ENCODE results near the gene EMCN. TPM values are rescaled to one million over a fixed set of nuclear protein-coding genes. Genes with fewer than 3 reads are reported as not detected.

EMCN gene
- total RNA-seq, 4 donors from 2014 or later: 13.2 to 32.0 (median 21.9) TPM

DNA sequence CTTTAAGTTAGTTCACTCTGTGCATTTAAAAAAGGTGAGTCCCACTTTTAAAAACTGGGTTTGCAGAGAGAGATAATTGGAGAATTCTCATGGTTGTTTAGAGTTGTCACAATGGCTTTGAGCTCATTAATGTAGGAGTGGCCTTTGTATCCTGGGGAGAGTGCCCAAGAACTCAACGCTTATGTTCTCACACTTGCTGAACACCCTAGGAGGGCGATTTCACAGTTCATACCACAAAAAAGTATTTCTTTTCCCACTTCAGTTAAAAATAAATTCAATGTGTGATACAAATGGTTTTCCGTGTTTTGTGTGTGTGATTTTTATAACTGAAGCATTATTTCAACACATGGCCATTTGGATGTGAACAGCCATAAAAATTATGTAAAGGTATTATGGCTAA lies 8.4 kb downstream of the EMCN start:
- H3K4me3 ChIP-seq: no peak overlapping the region
- 73 to 74% methylated on average over 3 of the region's 3 CpGs for WGBS, 2 donors
- H3K36me3 ChIP-seq: no peaks in the 10 kb centered on the region
- H3K4me1 ChIP-seq: no peaks in the 10 kb centered on the region
- no peak for DNase-seq (ENCODE audit: low spot score in 2 of 2)
- TF ChIP-seq POLR2A (IDR thresholded peaks at IDR 0.05): no peak
- no peak for TF ChIP-seq EP300 (IDR thresholded peaks at IDR 0.05)
- TF ChIP-seq, protein P1, sequence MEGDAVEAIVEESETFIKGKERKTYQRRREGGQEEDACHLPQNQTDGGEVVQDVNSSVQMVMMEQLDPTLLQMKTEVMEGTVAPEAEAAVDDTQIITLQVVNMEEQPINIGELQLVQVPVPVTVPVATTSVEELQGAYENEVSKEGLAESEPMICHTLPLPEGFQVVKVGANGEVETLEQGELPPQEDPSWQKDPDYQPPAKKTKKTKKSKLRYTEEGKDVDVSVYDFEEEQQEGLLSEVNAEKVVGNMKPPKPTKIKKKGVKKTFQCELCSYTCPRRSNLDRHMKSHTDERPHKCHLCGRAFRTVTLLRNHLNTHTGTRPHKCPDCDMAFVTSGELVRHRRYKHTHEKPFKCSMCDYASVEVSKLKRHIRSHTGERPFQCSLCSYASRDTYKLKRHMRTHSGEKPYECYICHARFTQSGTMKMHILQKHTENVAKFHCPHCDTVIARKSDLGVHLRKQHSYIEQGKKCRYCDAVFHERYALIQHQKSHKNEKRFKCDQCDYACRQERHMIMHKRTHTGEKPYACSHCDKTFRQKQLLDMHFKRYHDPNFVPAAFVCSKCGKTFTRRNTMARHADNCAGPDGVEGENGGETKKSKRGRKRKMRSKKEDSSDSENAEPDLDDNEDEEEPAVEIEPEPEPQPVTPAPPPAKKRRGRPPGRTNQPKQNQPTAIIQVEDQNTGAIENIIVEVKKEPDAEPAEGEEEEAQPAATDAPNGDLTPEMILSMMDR (IDR thresholded peaks at IDR 0.05): no peak
- no peak overlapping the region for H3K27ac ChIP-seq
- no peaks in the 10 kb centered on the region for H3K9me3 ChIP-seq
- H3K27me3 ChIP-seq: no peaks in the 10 kb centered on the region

GRCh38 chr4:100508691-100509090 lies 9.1 kb downstream of the EMCN start:
- Histone ChIP-seq H3K27ac (no peak overlapping the region), H3K4me1 (no peaks in the 10 kb centered on the region), H3K27me3 (no peaks in the 10 kb centered on the region), H3K4me3 (no peak overlapping the region), H3K9me3 (no peaks in the 10 kb centered on the region), H3K36me3 (no peaks in the 10 kb centered on the region)
- TF ChIP-seq, protein P1 (IDR thresholded peaks at IDR 0.05): no peak
- TF ChIP-seq POLR2A (IDR thresholded peaks at IDR 0.05) (no peak), EP300 (IDR thresholded peaks at IDR 0.05) (no peak)
- WGBS, 2 donors: 39 to 52% methylated on average over 3 of the region's 3 CpGs
- DNase-seq (ENCODE audit: low spot score in 2 of 2): no peak

DNA sequence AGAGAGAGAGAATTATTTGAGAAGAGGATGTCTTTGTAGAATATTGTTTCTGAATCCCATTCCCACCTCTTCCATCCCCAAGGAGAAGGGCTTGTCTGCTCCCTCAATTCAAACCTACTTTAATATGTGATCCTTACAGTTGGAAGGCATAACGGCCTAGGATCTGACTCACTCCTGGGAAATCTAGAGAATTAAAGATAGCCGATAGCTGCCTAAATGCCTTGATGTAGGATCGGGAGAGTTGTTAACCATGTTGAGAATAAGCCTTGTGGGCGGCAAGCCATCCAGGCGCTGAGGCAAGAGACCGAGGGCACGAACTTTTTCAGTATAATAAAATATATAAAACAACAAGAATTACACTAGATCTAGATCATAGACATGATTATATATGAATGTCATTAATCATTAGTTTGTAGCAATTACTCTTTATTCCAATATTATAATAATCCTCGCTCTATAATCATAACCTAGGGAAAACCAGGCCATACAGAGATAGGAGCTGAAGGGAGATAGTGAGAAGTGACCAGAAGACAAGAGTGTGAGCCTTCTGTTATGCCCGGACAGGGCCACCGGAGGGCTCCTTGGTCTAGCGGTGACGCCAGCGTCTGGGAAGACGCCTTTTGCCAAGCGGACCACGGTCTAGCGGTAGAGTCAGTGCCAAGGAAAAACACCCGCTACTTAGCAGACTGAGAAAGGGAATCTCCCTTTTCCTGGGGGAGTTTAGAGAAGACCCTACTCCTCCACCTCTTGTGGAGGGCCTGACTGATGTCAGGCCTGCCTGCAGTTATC lies 13.5 kb downstream of the EMCN start:
- Histone ChIP-seq H3K4me1 (no peaks in the 10 kb centered on the region), H3K27me3 (no peaks in the 10 kb centered on the region), H3K4me3 (no peak overlapping the region), H3K9me3 (no peaks in the 10 kb centered on the region), H3K36me3 (no peaks in the 10 kb centered on the region), H3K27ac (no peak overlapping the region)
- 91 to 93% methylated on average over 18 of the region's 18 CpGs for WGBS, 2 donors
- no peak for DNase-seq (ENCODE audit: low spot score in 2 of 2)
- TF ChIP-seq, protein P1 (IDR thresholded peaks at IDR 0.05): no peak
- TF ChIP-seq POLR2A (IDR thresholded peaks at IDR 0.05) (no peak), EP300 (IDR thresholded peaks at IDR 0.05) (no peak)

GRCh38 chr4:100497791-100498190 lies 20.0 kb downstream of the EMCN start:
- H3K4me1 ChIP-seq: no peaks in the 10 kb centered on the region
- H3K36me3 ChIP-seq: no peaks in the 10 kb centered on the region
- TF ChIP-seq POLR2A (IDR thresholded peaks at IDR 0.05) (no peak), EP300 (IDR thresholded peaks at IDR 0.05) (no peak)
- TF ChIP-seq, protein P1 (IDR thresholded peaks at IDR 0.05): no peak
- no peak overlapping the region for H3K27ac ChIP-seq
- peaks cover 0 to 2% (median under 1%) of the 10 kb centered on the region in 4 donors for H3K9me3 ChIP-seq
- no peak overlapping the region for H3K4me3 ChIP-seq
- H3K27me3 ChIP-seq: no peaks in the 10 kb centered on the region
- DNase-seq (ENCODE audit: low spot score in 2 of 2): no peak

- H3K27ac ChIP-seq: no peak overlapping the region
- no peak overlapping the region for H3K4me3 ChIP-seq
- TF ChIP-seq, protein P1 (IDR thresholded peaks at IDR 0.05): no peak
- no peak for TF ChIP-seq POLR2A (IDR thresholded peaks at IDR 0.05)
- no peak for TF ChIP-seq EP300 (IDR thresholded peaks at IDR 0.05)
- no peak for DNase-seq (ENCODE audit: low spot score in 2 of 2)
- H3K27me3 ChIP-seq: no peaks in the 10 kb centered on the region
- peaks cover 0 to 21% (median 4%) of the 10 kb centered on the region in 4 donors for H3K9me3 ChIP-seq
- H3K4me1 ChIP-seq: no peaks in the 10 kb centered on the region
- H3K36me3 ChIP-seq: no peaks in the 10 kb centered on the region
- WGBS, 2 donors: 92 to 95% methylated on average over 1 of the region's 1 CpG
Measured at GRCh38 chr4:100495074-100495473, 22.7 kb downstream of the EMCN start.

Measured in tibial nerve (tissue), 4 donors.